ENCODE data around the gene SIT1. TPM values are rescaled to one million over a fixed set of nuclear protein-coding genes. Genes with fewer than 3 reads are reported as not detected.

The SIT1 gene
- total RNA-seq, 1 experiment from 2014 or later, result not detected

- no peak overlapping the region for H3K4me3 ChIP-seq (ENCODE audit: low read depth in 2 of 2, low read length in 2 of 2)
- BruUV-seq (replicated peaks), result no TSS peak
- CTCF ChIA-PET, result interaction anchor here (0.5 to 0.6 kb wide), 2 partner anchors 15 to 21 kb away, joined by 3 read pairs; no protein-coding TSS in a partner anchor
These were observed 24.5 kb upstream of the SIT1 start for GRCh38 chr9:35675204-35675603.

GRCh38 chr9:35674025-35674361, 23.3 kb upstream of the SIT1 start:
- no peak for ATAC-seq
- Histone ChIP-seq H3K27me3 (ENCODE audit: control insufficient read depth, insufficient read depth, low read length) (no peaks in the 10 kb centered on the region), H3K4me1 (ENCODE audit: control insufficient read depth, insufficient read depth, low read length) (no peaks in the 10 kb centered on the region; the same call in 1 of the 2 replicates), H3K27ac (ENCODE audit: low read length) (no peak overlapping the region), H3K36me3 (ENCODE audit: control insufficient read depth, insufficient read depth, low read length) (no peaks in the 10 kb centered on the region), H3K9me3 (ENCODE audit: control insufficient read depth, insufficient read depth, low read depth, low read length) (no peaks in the 10 kb centered on the region), H3K4me3 (ENCODE audit: low read depth in 2 of 2, low read length in 2 of 2) (no peak overlapping the region)
- TF ChIP-seq SIN3A (IDR thresholded peaks at IDR 0.05; ENCODE audit: borderline replicate concordance, insufficient read depth, low read depth, low read length) (no peak), CTCF (IDR thresholded peaks at IDR 0.05) (no peak), TCF7L2 (IDR thresholded peaks at IDR 0.05; ENCODE audit: low read depth, low read length) (no peak), POLR2AphosphoS5 (IDR thresholded peaks at IDR 0.05; ENCODE audit: low read depth, low read length) (no peak), REST (IDR thresholded peaks at IDR 0.05; ENCODE audit: insufficient read depth in 1 of 2, low read depth in 2 of 2, low read length in 1 of 2) (no peak)
- DNase-seq (ENCODE audit: low read depth, low spot score), result no peak
- POLR2A ChIA-PET, result interaction anchor here (0.5 kb wide), 1 partner anchor 12 kb away, joined by 3 read pairs; no protein-coding TSS in a partner anchor
- no TSS peak for BruUV-seq (replicated peaks)
- intact Hi-C loops (cut with micrococcal nuclease; ENCODE audit: unreplicated experiment), result no loop called here
- in situ Hi-C loops (cut with HindIII; ENCODE audit: low pct_unique_long_range_greater_than_20kb, low sequenced_read_pairs), result no loop called here
- CTCF ChIA-PET, result interaction anchor here (0.7 kb wide), 1 partner anchor 16 kb away, joined by 3 read pairs; the partner anchor contains the start of genes CCDC107 and RMRP

More at GRCh38 chr9:35675204-35675603, 24.5 kb upstream of the SIT1 start:
- H3K36me3 ChIP-seq (ENCODE audit: control insufficient read depth, insufficient read depth, low read length), result no peaks in the 10 kb centered on the region
- H3K9me3 ChIP-seq (ENCODE audit: control insufficient read depth, insufficient read depth, low read depth, low read length), result no peaks in the 10 kb centered on the region
- in situ Hi-C loops (cut with HindIII; ENCODE audit: low pct_unique_long_range_greater_than_20kb, low sequenced_read_pairs) (no loop called here), intact Hi-C loops (cut with micrococcal nuclease; ENCODE audit: unreplicated experiment) (no loop called here)
- ATAC-seq (no peak), DNase-seq (ENCODE audit: low read depth, low spot score) (no peak)
- no peaks in the 10 kb centered on the region; the same call in 1 of the 2 replicates for H3K4me1 ChIP-seq (ENCODE audit: control insufficient read depth, insufficient read depth, low read length)
- H3K27ac ChIP-seq (ENCODE audit: low read length), result no peak overlapping the region
- no peaks in the 10 kb centered on the region for H3K27me3 ChIP-seq (ENCODE audit: control insufficient read depth, insufficient read depth, low read length)
- POLR2A ChIA-PET, result interaction anchor here (0.5 kb wide), 1 partner anchor 514 kb away, joined by 3 read pairs; no protein-coding TSS in a partner anchor
- TF ChIP-seq REST (IDR thresholded peaks at IDR 0.05; ENCODE audit: insufficient read depth in 1 of 2, low read depth in 2 of 2, low read length in 1 of 2), result no peak
- TF ChIP-seq SIN3A (IDR thresholded peaks at IDR 0.05; ENCODE audit: borderline replicate concordance, insufficient read depth, low read depth, low read length), result no peak
- TF ChIP-seq CTCF (IDR thresholded peaks at IDR 0.05), result no peak
- no peak for TF ChIP-seq POLR2AphosphoS5 (IDR thresholded peaks at IDR 0.05; ENCODE audit: low read depth, low read length)
- TF ChIP-seq TCF7L2 (IDR thresholded peaks at IDR 0.05; ENCODE audit: low read depth, low read length), result no peak

Measured in Panc1 (cell line).